ENCODE results near the gene ASAP2.

- TF ChIP-seq, protein P1, sequence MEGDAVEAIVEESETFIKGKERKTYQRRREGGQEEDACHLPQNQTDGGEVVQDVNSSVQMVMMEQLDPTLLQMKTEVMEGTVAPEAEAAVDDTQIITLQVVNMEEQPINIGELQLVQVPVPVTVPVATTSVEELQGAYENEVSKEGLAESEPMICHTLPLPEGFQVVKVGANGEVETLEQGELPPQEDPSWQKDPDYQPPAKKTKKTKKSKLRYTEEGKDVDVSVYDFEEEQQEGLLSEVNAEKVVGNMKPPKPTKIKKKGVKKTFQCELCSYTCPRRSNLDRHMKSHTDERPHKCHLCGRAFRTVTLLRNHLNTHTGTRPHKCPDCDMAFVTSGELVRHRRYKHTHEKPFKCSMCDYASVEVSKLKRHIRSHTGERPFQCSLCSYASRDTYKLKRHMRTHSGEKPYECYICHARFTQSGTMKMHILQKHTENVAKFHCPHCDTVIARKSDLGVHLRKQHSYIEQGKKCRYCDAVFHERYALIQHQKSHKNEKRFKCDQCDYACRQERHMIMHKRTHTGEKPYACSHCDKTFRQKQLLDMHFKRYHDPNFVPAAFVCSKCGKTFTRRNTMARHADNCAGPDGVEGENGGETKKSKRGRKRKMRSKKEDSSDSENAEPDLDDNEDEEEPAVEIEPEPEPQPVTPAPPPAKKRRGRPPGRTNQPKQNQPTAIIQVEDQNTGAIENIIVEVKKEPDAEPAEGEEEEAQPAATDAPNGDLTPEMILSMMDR (IDR thresholded peaks at IDR 0.05), result no peak
- TF ChIP-seq POLR2A (IDR thresholded peaks at IDR 0.05), result no peak
Measured at GRCh38 chr2:9192712-9193111, 13.9 kb upstream of the ASAP2 start.

All from tibial nerve (tissue), 3 donors.